Neutrophil (primary cell): ENCODE results near the gene SMIM23.
A peak's percentile ranks its signal among the peaks of the same experiment; 100 is the strongest.

Experiments
- H3K27ac ChIP-seq: fragments of 200-600 bp; sonication (generic); 2 replicates; pipeline ENCODE4 v1.5.1; 2016; ENCODE audit warnings: mild to moderate bottlenecking, moderate library complexity
- H3K27me3 ChIP-seq: fragments of 200-600 bp; sonication (generic); 2 replicates; pipeline ENCODE4 v1.6.0; 2016; ENCODE audit warnings: mild to moderate bottlenecking
- H3K36me3 ChIP-seq: fragments of 200-600 bp; sonication (generic); 2 replicates; pipeline ENCODE4 v1.5.1; 2017
- H3K4me1 ChIP-seq, 2 experiments: fragments of 200-600 bp in 1 of 2; sonication (generic) in 1 of 2; 1 replicate in 1 of 2; 2 replicates in 1 of 2; pipeline versions ENCODE4 v1.5.1 to v1.6.1; 2013 to 2016; ENCODE audit warnings: low read depth in 1 of 2, low read length in 1 of 2, mild to moderate bottlenecking in 1 of 2, moderate library complexity in 1 of 2; ENCODE audit not compliant: control insufficient read depth in 1 of 2, insufficient read depth in 1 of 2
- H3K4me3 ChIP-seq, 2 experiments: fragments of 200-600 bp in 1 of 2; sonication (generic) in 1 of 2; 1 replicate in 1 of 2; 2 replicates in 1 of 2; pipeline ENCODE4 v1.5.1; 2013 to 2016; ENCODE audit warnings: low read depth in 1 of 2, low read length in 1 of 2, mild to moderate bottlenecking in 1 of 2, moderate library complexity in 1 of 2
- H3K9me3 ChIP-seq: fragments of 200-600 bp; sonication (generic); 2 replicates; pipeline ENCODE4 v1.5.1; 2016
- CTCF ChIP-seq: fragments of 200-600 bp; sonication (generic); IDR thresholded peaks from 2 replicates; pipeline ENCODE4 v1.5.1; 2016; ENCODE audit warnings: antibody characterized with exemption

Gene SMIM23

GRCh38 chr5:171806976-171807747 is 21.5 kb downstream of the SMIM23 start:
- Histone ChIP-seq H3K4me1 (peaks cover 10 to 11% of the 10 kb centered on the region in 2 experiments), H3K9me3 (no peaks in the 10 kb centered on the region)

GRCh38 chr5:171808453-171808852 is 22.8 kb downstream of the SMIM23 start:
- Histone ChIP-seq H3K9me3 (no peaks in the 10 kb centered on the region), H3K4me1 (peaks cover 10 to 11% of the 10 kb centered on the region in 2 experiments), H3K27ac (no peak overlapping the region), H3K36me3 (no peaks in the 10 kb centered on the region), H3K27me3 (peaks cover 43% of the 10 kb centered on the region), H3K4me3 (no peak overlapping the region)
- TF ChIP-seq CTCF: no peak

More at GRCh38 chr5:171806976-171807747, 21.5 kb downstream of the SMIM23 start:
- Histone ChIP-seq H3K36me3 (no peaks in the 10 kb centered on the region), H3K27ac (no peak overlapping the region), H3K27me3 (peaks cover 43% of the 10 kb centered on the region), H3K4me3 (peak overlapping the region; percentile 41)
- no peak for TF ChIP-seq CTCF

- no peak for TF ChIP-seq CTCF
- H3K36me3 ChIP-seq: no peaks in the 10 kb centered on the region
- H3K4me1 ChIP-seq: peaks cover 10 to 11% of the 10 kb centered on the region in 2 experiments
- no peak overlapping the region for H3K27ac ChIP-seq
- H3K27me3 ChIP-seq: peaks cover 43% of the 10 kb centered on the region
- H3K4me3 ChIP-seq: no peak overlapping the region
- no peaks in the 10 kb centered on the region for H3K9me3 ChIP-seq
Measured at GRCh38 chr5:171808951-171809350, 23.3 kb downstream of the SMIM23 start.

GRCh38 chr5:171810227-171810626 is 24.6 kb downstream of the SMIM23 start:
- H3K27me3 ChIP-seq: peaks cover 33% of the 10 kb centered on the region
- H3K4me3 ChIP-seq: no peak overlapping the region
- no peak for TF ChIP-seq CTCF
- peaks cover 10 to 11% of the 10 kb centered on the region in 2 experiments for H3K4me1 ChIP-seq
- no peak overlapping the region for H3K27ac ChIP-seq
- H3K9me3 ChIP-seq: no peaks in the 10 kb centered on the region
- no peaks in the 10 kb centered on the region for H3K36me3 ChIP-seq

GRCh38 chr5:171813270-171813669 is 27.7 kb downstream of the SMIM23 start:
- Histone ChIP-seq H3K4me1 (no peaks in the 10 kb centered on the region), H3K9me3 (no peaks in the 10 kb centered on the region)
- TF ChIP-seq CTCF: no peak

More at GRCh38 chr5:171813270-171813669, 27.7 kb downstream of the SMIM23 start:
- no peak overlapping the region for H3K27ac ChIP-seq
- H3K27me3 ChIP-seq: peaks cover 3% of the 10 kb centered on the region
- no peaks in the 10 kb centered on the region for H3K36me3 ChIP-seq
- H3K4me3 ChIP-seq: no peak overlapping the region
